Stimulated activated CD4-positive, alpha-beta T cell treated with anti-CD3 and anti-CD28 coated beads, Interleukin-1b, Interleukin-23, amount 100 ng/mL, for 48 hours (primary cell): ENCODE data around the gene ACOT9.
A peak's percentile ranks its signal among the peaks of the same experiment; 100 is the strongest.
"Not testable (repeated sequence)": the region's sequence is repeated elsewhere in the genome, so short reads cannot be mapped to it uniquely, and the experiment has no call there.

Source experiments
- DNase-seq: peaks from one replicate; pipeline ENCODE4 v3.0.0-alpha.2; 2020

ACOT9 gene

GRCh38 chrX:23742697-23743622, at the start of gene ACOT9:
Gene ACOT9, minus strand, starts transcription at chrX:23743276. Its CDS starts 132 bp downstream, at chrX:23743144.
- DNase-seq = peak; percentile 77

DNA sequence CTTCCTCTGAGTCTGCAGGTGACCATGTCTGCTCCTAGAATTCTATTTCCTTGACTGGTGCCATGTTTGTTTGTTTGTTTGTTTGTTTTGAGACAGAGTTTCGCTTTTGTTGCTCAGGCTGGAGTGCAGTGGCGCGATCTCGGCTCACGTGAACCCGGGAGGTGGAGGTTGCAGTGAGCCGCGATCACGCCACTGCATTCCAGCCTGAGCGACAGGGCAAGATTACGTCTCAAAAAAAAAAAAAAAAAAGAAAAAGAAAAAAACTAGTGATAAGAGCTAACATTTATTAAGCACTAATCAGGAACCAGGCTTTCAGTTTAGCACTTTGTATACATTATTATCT, 47.0 kb upstream of the ACOT9 start:
- no peak for DNase-seq

GRCh38 chrX:23789386-23790154, 46.5 kb upstream of the ACOT9 start:
- DNase-seq = no peak

DNA sequence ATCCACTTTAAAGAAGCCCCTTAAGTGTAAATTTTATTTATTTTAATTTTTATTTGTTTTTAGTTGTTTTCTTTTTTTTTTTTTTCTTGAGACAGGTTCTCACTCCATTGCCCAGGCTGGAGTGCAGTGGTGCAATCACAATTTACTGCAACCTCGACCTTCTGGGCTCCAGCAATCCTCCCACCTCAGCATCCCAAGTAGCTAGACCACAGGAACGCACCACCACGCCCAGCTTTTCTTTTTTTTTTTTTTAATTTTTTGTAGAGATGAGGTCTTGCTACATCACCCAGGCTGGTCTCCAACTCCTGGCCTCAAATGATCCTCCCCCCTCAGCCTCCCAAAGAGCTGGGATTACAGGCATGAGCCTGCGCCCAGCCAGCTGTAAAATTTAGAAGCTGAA, 45.9 kb upstream of the ACOT9 start:
- DNase-seq = no peak

- no peak for DNase-seq
These were observed 45.4 kb upstream of the ACOT9 start for GRCh38 chrX:23788521-23788920.

DNA sequence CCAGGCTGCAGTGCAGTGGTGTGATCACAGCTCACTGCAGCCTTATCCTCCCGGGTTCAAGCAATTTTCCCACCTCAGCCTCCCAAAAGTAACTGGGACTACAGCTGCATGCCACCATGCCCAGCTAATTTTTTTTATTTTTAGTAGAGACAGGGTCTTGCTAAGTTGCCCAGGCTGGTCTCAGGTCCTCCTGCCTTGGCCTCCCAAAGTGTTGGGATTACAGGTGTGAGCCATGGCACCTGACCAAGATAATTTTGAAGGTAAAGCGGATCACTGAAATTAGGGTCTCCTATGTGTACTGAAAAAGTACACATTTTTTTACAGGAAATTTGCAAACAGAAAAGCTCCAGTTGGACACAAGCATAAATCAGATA, 44.7 kb upstream of the ACOT9 start:
- DNase-seq = no peak

GRCh38 chrX:23786268-23786815, 43.3 kb upstream of the ACOT9 start:
- DNase-seq = no peak

- DNase-seq = no peak
These were observed 42.5 kb upstream of the ACOT9 start for GRCh38 chrX:23785580-23785979.

DNA sequence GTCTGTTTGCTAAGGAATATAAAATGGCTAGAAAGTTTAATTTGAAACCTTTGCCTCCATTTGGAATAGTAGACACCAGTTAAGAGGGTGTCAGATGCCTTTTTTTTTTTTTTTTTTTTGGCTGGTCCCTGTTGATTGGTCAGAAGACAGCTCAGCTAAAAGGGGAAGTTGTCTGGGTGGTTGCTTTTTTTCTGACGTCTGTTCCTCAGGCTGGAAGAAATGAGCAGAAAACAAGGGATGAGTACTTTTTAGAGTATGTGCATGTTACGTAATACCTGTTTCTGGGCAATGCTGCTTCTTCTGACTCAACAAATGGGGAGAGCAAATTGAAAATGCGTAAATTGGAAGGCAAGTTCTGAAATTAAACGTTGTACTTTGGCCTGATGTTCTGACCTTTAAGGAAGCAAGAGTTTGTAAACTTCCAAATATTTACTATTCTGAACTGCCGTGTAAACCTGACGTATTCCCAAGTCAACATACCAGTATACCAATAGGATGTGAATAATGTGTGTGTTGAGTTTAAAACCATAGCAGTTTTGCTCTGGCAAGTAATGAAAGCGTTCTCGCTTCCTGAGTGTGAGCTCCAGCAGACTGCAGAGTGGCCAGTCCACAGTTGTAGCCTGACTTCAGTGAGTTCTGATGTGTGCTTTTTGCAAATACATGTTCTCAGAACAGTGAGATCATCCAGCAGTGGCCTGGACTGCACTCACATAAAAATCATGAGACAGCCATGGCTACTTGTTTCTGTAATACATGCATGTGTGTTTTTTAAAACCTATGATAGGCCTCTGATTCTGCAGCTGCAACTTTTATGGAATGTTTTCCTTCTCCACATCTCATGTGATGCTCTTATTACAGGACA, 41.6 kb upstream of the ACOT9 start:
- DNase-seq = no peak

GRCh38 chrX:23783589-23784469, 40.8 kb upstream of the ACOT9 start:
- no peak for DNase-seq

DNA sequence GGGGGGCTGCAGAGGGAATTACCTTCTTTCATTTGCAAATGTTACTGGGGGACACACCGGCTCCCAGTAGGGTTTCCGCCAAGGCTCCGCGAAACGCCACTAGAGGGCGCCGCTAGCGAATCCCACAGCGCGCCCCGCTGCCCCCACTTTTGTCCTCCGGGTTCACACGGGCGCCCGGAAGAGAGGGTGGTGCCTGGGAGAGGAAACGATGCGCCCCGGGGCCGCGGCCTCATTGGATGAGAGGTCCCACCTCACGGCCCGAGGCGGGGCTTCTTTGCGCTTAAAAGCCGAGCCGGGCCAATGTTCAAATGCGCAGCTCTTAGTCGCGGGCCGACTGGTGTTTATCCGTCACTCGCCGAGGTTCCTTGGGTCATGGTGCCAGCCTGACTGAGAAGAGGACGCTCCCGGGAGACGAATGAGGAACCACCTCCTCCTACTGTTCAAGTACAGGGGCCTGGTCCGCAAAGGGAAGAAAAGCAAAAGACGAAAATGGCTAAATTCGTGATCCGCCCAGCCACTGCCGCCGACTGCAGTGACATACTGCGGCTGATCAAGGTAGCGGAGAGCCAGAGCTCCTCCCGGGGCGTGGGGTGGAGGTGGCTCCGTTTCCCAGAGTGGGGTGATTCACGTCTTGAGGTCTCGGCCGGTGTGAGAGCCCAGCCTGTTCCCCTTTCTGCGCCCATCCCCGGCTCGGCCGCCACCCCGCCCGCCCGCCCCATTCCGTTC, 40.0 kb upstream of the ACOT9 start, which contains the start of gene SAT1:
TSS of gene SAT1 (plus strand) at position 311 of the 726 bp plus-strand sequence. CDS start at position 490, 179 bp downstream.
- peak; percentile 94 for DNase-seq

- no peak for DNase-seq
These were observed 39.4 kb upstream of the ACOT9 start for GRCh38 chrX:23782455-23782854.

GRCh38 chrX:23779025-23779424, 35.9 kb upstream of the ACOT9 start:
- no peak for DNase-seq

DNA sequence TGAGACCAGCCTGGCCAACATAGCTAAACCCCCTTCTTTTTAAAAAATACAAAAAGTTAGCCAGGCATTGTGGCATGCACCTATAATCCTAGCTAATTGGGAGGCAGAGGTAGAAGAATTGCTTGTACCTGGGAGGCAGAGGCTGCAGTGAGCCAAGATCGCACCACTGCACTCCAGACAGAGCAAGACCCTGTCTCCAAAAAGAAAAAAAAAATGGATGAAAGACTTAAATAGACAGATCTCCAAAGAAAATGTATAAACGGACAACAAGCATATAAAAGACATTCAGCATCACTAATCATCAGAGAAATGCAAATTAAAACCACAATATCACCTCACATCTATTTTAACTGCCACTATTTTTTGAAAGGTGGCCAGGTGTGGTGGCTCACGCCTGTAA, 33.3 kb upstream of the ACOT9 start:
- no peak for DNase-seq

DNA sequence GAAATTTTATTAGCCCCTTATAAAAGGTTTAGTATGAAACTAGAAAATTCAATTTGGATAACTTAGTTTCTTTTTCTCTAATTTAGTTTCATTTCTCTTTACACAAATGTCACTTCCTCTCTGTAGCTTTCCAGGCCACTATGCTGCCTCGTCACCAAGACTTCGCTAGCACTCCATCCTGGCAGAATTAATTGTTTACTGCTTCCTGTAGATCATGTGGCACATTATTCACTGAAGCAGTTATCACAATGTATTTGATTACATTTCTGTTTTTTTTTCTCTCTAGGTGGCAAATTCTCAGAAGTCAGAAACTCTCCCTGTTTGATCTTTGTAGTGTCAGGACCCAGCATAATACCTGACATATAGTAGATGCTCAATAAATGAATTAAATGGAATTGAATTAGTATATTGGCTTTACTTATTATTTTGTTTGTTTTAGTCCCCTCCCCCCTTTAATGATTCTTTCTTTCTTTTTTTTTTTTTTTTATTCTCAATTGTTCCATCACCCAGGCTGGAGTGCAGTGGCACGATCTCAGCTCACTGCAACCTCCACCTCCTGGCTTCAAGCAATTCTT, 30.6 kb upstream of the ACOT9 start:
- DNase-seq = peak; percentile 29

DNA sequence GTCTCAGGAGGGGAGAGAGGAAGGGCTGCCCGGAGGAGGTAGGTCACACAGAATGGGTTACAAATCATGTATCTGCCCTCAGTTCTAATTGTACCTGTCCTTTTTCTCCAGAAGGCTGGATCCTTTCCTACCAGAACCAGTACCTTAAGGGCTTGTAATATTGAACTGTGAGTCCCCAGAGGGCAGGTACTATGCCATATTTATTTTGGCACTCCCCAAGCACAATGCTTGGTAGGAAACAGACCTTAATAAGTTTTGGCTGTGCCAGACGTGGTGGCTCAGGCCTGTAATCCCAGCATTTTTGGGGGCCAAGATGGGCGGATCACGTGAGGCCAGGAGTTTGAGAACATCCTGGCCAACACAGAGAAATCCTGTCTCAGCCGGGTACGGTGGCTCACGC, 28.0 kb upstream of the ACOT9 start:
- not testable (repeated sequence) for DNase-seq

- no peak for DNase-seq
These were observed 27.1 kb upstream of the ACOT9 start for GRCh38 chrX:23770142-23770541.

GRCh38 chrX:23766650-23767551, 23.8 kb upstream of the ACOT9 start:
- DNase-seq = no peak

DNA sequence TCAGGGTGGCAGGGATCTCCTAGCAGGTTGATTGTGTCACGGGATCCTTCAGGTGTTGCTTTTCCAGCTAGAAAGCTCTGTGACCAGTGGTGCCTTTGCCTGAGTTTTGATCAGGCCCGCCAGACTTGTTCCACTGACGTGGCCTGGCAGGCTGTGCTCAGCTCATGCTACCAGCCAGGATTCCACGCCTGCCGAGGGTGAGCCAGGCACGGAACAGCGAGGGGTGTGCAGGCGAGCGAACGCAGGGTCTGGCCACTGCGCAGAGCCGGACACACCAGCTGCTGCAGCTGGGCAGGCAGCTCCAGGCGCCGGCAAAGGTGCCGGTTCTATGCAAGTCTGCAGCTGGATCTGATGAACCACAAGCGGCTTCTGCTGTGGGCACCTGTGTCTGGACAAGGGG, 22.8 kb upstream of the ACOT9 start:
- DNase-seq = no peak

DNA sequence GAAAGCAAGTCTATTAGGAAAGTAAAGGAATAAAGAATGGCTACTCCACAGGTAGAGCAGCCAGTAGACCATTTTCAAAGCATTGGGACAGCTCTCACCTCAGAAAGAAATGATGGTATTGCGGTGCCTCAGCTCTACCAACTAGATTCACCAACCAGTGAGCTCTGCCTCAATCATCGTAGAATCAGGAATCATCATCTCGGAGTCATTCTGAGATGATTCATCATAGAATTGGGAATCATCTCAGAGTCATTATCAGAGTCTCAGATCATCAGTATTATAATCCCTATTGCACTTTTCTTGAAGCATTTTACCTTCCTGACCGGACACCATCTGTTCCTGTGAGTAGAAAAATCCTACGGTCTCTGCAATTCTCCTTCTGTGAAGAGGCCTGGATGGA, 22.4 kb upstream of the ACOT9 start:
- no peak for DNase-seq
